Stimulated activated CD8-positive, alpha-beta memory T cell treated with anti-CD3 and anti-CD28 coated beads, Interleukin-12 subunit alpha, Interleukin-12 subunit beta, amount 100 ng/mL, for 1 hour (primary cell): ENCODE results near the gene GATD1.
A peak's percentile ranks its signal among the peaks of the same experiment; 100 is the strongest.

Experiments
- DNase-seq: peaks from one replicate; pipeline ENCODE4 v3.0.0-alpha.2; 2020; ENCODE audit warnings: low read depth

The GATD1 gene, protein sequence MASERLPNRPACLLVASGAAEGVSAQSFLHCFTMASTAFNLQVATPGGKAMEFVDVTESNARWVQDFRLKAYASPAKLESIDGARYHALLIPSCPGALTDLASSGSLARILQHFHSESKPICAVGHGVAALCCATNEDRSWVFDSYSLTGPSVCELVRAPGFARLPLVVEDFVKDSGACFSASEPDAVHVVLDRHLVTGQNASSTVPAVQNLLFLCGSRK

DNA sequence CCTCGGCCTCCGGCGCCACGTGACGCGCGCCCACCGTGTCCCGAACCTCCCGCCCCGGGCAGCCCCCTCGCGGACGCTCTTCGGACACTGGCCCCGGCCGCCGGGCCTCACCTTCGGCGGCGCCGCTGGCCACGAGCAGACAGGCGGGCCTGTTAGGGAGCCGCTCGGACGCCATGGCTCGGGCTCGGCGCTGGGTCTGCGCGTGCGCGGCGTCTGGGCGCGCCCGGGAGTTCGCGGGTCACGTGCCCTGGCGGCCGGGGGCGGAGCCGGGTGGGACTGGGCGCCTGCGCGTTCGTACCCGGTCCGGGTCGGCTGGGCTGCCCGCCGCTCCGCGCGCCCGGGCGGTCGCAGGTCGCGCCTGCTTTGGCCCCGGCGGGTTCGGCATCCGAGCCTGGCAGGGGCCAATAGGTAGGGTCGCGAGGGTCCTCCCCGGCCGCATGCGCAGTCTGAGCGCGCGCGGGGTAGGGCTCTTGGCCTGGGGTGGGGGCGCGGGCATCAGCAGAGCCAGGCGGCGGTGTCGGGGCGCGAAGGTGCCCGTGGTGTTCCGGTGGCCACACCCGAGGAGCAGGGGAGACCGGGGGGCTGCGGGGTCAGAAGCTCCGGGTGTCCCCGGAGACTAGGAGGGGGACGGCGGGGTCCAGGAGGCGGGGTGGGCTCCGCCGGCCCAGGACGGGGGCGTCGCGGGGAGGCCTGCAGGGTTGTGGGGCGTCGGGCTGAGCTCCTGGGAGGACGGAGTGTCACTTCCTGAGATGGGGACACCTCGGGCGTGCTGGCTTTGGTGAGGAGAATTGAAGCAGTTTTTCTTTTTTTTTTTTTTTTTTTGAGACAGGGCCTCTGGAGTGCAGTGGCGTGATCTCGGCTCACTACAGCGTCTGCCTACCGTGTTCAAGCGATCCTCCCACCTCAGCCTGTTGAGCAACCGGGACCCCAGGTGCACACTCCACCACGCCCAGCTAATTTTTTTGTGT, at the start of gene GATD1:
Gene GATD1, minus strand, starts transcription at position 200 of the 968 bp plus-strand sequence. Its CDS starts 25 bp downstream, at position 175.
- DNase-seq = peak; percentile 90

DNA sequence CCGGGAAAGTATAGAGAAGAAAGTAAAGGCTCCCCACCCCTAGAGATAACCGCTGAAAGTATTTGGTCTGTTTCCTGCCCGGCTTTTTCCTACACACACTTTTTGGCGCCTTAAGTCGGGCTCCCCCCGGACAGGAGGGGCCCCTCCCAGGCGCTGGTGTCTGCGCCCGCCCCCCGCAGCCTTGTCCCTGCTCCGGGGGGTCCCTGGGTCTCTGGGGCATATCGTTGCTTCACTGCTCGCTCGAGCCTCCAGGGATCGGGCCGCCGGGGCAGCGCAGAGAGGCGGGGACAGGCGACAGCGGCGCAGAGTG, 49.5 kb upstream of the GATD1 start:
- DNase-seq = no peak

DNA sequence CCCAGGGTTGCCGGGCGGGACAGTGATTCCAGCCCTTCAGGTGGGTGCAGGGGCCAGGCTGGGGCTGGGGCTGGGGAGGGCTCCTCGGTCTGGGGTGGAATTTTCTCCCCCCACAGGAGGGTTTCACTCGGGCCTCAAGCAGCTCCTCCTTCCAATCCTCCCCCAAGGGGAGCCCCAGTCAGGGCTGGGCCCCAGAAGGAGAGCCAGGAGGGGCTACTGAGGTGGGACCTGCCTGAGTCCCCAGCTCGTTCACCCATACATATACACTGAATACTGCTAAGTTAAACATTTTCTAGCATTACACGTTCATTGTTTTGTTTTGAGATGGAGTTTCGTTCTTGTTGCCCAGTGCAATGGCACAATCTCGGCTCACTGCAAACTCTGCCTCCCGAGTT, 48.9 kb upstream of the GATD1 start:
- DNase-seq = no peak

DNA sequence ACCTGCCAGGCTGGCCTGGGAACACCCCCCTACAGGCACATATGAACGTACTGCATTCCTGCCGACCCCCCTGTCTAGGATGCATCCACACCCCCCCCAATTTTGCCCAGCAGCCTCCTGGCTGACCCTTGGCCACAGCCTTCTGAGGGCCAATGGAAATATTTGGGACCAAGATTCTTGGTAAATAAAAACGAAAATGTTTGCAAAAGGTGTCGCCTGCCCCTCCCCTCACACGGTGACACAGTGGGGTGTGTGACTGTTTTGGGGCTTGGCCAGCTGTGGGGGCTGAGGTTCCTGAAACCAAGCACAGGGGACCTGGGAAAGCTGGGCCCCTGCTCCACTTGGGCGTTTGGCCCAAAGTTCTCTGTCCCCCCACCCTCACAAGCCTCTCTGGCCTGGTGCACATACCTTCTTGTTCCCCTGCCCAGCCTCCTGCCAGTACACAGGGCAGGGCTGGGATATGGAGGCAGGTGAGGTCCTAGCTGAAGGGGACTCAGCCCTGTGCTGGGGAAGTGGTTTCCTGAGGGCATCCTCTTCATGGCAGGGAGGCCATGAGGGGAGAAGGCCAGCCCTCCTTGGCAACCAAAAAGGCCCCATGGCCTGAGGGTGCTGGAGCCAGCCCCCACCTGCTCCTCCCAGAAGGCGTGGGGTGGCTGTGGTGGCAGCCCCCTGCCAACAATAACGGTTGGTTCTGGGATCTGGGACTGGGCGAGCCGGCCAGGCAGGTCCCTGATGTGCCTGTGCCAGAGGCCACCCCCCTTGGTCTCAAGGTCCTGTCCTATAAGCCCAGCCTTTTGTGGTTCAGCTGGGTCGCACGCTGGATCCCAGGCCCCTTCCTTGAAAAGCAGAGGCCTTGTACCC, 48.3 kb upstream of the GATD1 start:
- DNase-seq = no peak

DNA sequence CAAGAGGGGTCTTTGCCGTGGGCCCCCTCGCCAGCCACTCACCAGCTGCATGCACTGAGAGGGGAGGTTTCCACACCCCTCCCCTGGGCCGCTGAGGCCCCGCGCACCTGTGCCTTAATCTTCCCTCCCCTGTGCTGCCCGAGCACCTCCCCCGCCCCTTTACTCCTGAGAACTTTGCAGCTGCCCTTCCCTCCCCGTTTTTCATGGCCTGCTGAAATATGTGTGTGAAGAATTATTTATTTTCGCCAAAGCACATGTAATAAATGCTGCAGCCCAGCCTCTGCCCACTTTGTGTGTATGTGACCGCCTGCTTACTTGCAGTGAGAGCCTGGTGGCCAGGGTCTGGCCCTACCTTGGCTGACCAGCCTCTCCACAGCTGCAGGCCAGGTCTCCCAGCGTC, 47.7 kb upstream of the GATD1 start:
- DNase-seq = no peak

DNA sequence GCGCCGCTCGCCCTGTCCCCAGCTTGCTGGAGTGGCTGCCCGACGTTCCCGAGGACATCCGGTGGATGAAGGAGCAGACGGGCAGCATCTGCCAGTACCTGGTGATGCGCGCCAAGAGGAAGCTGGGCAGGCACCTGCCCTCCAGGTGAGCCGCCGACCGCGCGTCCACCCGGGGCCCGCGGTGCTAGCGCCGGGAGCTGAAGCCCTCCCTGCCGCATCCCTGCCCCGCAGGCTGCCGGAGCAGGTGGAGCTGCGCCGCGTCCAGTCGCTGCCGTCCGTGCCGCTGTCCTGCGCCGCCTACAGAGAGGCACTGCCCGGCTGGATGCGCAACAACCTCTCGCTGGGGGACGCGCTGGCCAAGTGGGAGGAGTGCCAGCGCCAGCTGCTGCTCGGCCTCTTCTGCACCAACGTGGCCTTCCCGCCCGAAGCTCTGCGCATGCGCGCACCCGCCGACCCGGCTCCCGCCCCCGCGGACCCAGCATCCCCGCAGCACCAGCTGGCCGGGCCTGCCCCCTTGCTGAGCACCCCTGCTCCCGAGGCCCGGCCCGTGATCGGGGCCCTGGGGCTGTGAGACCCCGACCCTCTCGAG, 47.1 kb upstream of the GATD1 start:
- DNase-seq = no peak

DNA sequence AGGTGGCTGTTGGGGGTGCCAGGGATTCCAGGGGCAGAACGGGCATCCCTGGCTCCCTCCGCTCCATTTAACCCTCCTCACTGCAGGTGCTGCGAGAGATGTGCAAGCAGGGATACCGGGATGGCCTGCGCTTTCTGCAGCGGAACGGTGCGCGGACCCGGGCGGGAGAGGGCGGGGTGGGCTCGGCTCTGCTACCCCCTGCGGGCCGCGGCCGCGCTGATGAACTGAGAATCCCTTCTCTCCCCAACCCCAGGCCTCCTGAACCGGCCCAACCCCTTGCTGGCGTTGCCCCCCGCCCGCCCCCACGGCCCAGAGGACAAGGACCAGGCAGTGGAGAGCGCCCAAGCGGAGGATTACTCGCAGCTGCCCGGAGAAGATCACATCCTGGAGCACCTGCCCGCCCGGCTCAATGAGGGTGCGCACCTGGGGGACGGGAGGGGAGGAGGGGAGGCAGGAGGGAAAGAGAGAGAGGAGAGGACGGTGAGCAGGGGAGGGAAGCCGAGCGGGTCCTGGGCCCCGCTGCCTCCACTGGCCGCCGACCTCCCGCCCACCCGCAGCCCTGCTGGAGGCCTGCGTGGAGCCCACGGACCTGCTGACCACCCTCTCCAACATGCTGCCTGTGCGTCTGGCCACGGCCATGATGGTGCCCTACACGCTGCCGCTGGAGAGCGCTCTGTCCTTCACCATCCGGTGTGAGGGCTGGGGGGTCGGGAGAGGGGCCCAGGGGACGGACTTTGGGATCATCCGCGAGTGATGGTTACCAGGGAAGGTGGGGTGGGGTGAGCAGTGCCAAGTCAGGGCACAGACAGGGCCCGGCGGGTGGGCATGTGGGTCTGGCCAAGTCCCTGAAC, 46.4 kb upstream of the GATD1 start:
- DNase-seq = no peak

DNA sequence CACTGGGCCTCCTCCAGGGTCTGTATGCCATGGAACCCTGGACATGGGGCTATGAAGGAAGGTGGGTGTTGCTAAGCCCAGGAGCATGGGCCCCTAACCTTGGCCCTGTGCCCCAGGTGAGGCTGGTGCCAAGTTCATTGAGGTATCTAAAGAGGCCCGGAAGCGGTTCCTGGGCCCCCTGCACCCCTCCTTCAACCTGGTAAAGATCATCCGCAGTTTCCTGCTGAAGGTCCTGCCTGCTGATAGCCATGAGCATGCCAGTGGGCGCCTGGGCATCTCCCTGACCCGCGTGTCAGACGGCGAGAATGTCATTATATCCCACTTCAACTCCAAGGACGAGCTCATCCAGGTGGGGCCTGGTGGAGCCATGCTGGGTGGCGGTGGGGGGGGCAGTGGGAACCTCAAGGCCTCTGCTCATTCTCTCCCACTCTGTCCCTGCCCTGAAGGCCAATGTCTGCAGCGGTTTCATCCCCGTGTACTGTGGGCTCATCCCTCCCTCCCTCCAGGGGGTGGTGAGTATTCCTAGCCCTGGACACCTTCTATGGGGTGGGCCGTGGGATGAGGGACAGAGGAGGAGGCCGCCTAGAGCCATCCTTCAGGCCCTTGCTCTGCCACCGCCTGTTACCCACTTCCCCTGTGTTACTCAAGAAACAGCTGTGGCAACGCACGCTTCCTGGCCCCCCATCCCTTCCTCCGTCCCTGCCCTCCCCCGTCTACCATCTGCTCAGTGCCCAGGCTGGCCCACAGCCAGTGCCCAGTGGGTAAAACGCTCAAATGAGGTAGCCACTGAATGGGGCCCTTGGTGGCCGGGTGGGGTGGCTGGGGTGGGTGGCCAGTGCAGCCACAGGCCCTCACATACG, 44.5 kb upstream of the GATD1 start:
- no peak for DNase-seq

DNA sequence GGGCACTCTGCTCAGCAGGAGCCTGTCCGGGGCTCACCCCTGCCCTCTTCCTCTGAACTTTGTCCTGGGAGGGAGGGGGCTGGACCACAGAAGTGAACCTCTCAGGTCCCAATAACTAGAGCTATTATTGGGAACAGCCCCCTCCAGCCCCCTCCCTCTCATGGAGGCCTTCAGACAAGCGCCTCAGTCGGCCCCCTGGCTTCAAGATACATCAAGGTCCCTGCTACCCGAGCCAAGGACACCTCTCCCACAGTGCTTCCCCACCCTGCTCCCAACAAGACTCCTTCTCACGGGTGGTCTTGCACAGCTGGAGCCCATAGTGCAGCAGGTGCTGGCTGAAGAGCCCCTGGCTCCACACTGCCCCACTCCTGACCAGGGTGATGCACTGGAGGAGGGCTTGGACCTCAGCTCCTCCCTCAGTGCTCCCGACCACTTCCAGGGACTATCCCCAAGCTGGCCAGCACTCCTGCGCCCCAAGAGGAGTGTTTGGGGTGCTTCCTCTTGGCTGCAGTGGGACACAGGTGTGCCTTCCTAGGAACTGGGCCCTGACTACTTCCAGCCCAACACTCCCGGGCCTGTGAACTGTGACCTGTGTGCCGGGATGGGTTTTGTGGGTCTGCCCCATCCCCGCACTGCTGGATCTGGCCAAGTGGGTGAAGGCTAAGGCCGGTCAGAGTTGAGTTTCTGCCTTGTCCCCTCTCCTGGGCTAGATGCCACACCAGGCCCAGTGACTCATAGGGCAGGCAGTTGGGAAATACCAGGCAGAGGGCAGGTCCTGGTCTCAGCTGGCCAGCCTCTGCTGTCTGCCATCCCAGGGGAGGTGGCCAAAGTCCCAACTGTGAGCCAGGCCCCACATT, 43.6 kb upstream of the GATD1 start:
- DNase-seq = no peak

DNA sequence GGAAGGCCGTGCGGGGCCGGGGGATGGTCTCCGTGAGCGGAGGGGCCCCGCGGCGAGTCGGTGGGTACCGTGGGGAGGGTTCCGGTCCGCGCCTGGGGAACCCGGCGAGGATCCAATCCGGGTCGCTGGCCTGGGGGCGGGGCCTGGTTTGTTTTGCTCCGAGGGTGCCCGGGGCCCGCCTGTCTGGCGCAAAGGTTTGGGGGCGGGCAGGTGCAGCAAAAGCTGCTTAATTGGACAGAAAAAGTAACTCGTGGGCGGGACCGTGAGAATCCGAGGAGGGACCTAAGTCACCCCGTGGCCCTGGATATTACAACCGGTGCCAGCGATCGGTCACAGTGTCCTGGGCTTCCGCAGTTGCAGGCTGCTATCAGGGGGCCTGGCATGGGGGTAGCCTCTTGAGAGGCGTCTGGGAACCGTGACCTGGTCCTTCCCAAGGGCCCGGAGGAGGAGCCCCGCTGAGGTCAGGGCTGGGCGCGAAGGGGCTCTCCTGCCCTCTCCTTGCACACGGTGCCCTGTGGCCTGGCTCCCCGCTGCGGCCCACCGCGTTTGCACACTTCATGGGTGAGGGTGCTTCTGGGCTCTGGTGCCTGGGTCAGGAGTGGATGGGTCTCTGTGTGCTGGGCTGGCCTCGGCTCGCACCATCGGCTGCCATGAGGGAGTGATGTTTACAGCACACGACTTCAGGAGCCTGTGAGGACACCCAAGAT, 42.8 kb upstream of the GATD1 start:
- peak; percentile 91 for DNase-seq

DNA sequence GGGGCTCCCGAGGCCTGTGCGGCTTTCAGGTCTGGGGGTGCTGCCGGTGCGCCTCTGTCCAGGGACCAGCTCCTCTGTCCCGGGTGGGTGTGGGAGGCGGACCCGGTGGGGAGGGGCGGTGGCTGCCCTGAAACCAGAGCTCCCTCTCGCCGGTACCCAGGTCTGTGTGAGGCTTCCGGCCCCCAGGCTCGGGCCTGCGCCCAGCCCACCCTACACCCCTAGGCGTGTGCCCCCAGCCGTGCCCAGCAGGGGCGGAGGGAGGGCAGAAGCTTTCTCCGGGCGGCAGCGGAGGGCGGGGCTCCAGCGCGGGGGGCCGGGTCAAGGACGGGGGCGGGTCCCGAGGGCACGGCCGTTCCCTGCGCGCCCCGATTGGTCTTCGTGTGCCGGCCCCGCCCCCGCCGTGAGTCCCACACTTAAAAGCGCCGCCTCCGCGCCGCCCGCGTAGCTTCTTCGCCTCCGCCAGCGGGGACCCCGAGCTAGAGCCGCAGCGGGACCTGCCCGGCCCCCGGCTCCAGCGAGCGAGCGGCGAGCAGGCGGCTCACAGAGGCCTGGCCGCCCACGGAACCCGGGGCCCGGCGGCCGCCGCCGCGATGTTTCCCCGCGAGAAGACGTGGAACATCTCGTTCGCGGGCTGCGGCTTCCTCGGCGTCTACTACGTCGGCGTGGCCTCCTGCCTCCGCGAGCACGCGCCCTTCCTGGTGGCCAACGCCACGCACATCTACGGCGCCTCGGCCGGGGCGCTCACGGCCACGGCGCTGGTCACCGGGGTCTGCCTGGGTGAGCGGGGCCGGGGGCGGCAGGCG, 42.0 kb upstream of the GATD1 start:
- peak; percentile 87 for DNase-seq

DNA sequence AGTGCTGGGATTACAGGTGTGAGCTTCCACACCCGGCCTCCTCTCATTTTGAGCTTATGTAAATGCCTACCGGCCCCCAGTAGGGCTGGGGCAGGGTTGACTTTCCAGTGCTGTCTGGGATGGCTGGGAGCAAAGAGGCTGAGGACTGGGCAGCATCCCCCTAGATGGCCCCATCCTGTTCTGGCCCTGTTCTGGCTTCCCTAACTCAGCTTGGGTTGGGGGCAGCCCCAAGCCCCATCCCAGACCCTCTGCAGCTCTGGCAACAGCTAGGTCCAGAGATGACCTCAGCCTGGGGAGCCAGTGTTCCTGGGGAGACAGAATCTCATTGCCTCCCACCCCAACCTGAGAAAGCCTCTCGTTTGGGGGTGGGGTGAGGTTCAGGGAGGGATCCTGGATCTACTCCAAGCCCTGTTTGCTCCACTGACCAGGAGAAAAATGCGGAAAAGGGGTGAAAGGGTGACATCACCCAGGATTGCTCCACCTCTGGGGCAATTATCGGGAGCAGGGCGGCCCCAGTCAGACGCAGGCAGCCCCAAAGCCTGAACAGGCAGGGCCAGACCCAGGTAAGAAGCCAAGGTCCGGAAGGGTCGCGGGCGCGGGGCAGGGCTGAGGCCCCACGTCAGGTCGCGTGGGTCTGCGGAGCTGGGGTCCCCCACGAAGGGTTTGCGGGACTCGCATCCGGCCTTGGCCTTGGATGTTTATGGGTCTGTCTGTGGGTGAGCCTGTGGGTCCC, 41.3 kb upstream of the GATD1 start, which contains the start of gene PNPLA2:
Gene PNPLA2, plus strand, starts transcription at position 519 of the 733 bp plus-strand sequence. CDS start 805 bp downstream, outside the sequence.
- no peak for DNase-seq

DNA sequence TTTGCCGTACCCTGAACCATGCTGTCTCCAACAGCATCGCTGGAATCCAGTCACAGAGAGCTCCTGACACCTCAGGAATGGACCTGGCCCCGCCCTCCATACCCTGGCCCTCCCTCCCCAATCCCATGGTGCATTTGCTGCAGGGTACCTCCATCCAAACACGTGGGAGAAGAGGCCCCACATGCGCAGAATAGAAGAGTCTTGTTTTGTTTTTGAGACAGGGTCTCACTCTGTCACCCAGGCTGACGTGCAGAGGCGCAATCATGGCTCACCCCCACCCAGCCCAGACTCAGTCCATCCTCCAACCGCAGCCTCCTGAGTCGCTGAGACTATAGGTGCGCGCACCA, 39.1 kb upstream of the GATD1 start:
- no peak for DNase-seq

DNA sequence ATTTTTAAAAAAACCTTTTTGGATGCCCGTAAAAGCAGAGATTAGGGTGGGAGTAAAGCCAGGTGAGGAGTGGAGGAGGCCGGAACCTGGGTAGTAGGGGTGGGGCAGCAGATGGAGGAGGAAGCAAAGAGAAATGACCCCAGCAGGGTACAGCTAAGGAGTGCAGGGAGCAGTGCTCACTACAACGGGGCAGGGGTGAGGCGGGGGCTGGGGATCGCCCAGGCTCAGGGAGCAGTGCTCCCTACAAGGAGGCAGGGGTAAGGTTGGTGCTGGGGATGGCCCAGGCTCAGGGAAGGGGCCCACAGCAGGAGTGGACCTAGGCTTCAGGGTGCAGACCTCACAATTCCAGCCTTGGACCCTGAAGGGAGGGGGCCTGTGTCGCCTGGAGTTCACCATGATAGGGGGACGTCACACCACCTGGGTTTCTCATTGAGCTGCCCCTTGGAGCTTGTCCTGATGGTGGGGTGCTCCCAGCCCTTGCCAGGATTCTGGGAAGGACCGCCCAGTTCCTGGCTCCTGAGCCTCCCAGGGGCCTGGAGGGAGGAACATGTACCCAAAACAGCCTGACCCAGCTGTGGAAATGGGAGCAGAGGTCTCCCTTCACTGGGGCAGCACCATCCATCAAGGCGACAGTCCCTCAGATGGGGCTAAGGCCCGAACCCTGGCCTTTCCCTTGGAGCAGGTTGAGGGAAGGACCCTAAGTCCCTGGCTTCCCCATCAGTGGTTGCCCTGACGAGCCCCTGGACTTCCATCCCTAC, 38.6 kb upstream of the GATD1 start:
- DNase-seq = no peak

DNA sequence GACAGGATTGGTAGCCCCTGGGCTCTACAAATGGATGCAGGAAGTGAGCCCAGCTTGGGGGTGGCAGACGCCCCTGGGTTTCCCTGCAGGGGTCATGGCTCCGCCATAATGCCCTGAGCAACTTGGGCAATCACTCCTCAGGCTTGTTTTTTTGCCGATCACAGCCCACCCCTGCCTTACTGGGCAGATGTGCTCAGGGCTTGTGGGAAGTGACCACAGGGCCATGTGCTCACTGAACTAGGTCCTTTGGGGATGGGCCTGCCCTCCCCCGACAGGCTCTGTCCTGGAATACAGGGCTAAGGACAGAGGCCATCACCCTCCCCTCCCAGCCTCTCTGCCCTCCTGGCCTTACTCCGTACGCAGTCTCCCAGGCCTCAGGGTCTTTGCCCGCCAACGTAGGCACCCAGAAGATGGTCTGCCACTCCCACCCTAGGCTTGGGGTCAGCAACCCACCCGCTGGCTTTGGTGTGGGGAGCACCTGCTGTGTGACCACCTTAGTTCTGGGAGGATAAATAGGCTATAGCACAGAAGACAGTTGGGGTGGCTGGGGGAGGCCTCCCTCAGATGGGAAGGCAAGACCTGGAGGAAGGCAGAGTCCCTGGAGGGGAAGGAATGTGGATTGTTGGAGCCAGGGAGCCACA, 36.3 kb upstream of the GATD1 start:
- no peak for DNase-seq

DNA sequence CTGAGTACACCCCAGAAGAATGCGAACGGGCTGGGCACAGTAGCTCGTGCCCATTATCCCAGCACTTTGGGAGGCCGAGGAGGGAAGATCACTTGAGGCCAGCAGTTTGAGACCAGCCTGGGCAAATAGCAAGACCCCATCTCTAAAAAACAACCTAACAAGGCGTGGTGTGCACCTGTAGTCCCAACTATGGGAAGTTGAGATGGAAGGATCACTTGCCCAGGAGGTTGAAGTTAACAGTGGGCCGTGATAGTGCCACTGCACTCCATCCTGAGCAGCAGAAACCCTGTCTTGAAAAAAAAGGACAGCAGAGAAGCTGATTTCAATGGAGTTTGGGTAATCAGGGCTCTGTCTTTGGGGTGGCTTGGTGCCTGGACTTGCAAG, 35.8 kb upstream of the GATD1 start:
- no peak for DNase-seq
